Activated T-cell treated with anti-CD3 and anti-CD28 coated beads for 1 hour (primary cell): ENCODE data around the gene AP3S1.

ENCODE experiments used
- DNase-seq: peaks from one replicate; pipeline ENCODE4 v3.0.0-alpha.2; 2020; ENCODE audit warnings: low read depth

The AP3S1 gene

GRCh38 chr5:115940080-115940810, 98.5 kb downstream of the AP3S1 start:
- no peak for DNase-seq

GRCh38 chr5:115941051-115941675, 99.4 kb downstream of the AP3S1 start:
- DNase-seq, result no peak

GRCh38 chr5:115944501-115944900, 102.8 kb downstream of the AP3S1 start:
- no peak for DNase-seq

- no peak for DNase-seq
Observed at GRCh38 chr5:115946655-115947054, 104.9 kb downstream of the AP3S1 start.

GRCh38 chr5:115947260-115947659, 105.5 kb downstream of the AP3S1 start:
- no peak for DNase-seq

GRCh38 chr5:115948091-115948534, 106.4 kb downstream of the AP3S1 start:
- no peak for DNase-seq

- DNase-seq, result no peak
Observed at GRCh38 chr5:115949096-115949495, 107.4 kb downstream of the AP3S1 start.

GRCh38 chr5:115952588-115952987, 110.9 kb downstream of the AP3S1 start:
- DNase-seq, result no peak

- DNase-seq, result no peak
Observed at GRCh38 chr5:115954144-115954543, 112.4 kb downstream of the AP3S1 start.

GRCh38 chr5:115956957-115957356, 115.2 kb downstream of the AP3S1 start:
- no peak for DNase-seq

GRCh38 chr5:115961381-115962238, 119.9 kb downstream of the AP3S1 start:
- no peak for DNase-seq

- no peak for DNase-seq
Observed at GRCh38 chr5:115962239-115962564, 120.5 kb downstream of the AP3S1 start, which contains the start of gene LVRN. TSS of gene LVRN (plus strand) at chr5:115962475. CDS start at chr5:115962618, 143 bp downstream.

- DNase-seq, result no peak
Observed at GRCh38 chr5:115962565-115963402, 121.0 kb downstream of the AP3S1 start.

GRCh38 chr5:115963566-115963965, 121.8 kb downstream of the AP3S1 start:
- no peak for DNase-seq
